HepG2 (cell line): ENCODE results near the gene GPR152. TPM values are rescaled to one million over a fixed set of nuclear protein-coding genes. Genes with fewer than 3 reads are reported as not detected.

Experiments used
- CEBPG ChIP-seq: IDR thresholded peaks from 2 replicates; pipeline ENCODE4 v1.6.1; 2016
- DR1 ChIP-seq: sonication (generic); formaldehyde crosslinking; IDR thresholded peaks from 2 replicates; pipeline ENCODE4 v1.8.0; 2021; ENCODE audit warnings: mild to moderate bottlenecking, missing genetic modification reagents, inconsistent platforms
- FOXA1 ChIP-seq, 2 experiments: fragments of 450-650 bp in 1 of 2; sonication (generic) in 1 of 2; formaldehyde crosslinking in 1 of 2; IDR thresholded peaks; 2 replicates each; pipeline versions ENCODE4 v1.4.0 to v1.6.1; 2016 to 2020; ENCODE audit warnings: missing genetic modification reagents in 1 of 2
- FOXP1 ChIP-seq, 2 experiments: fragments of 450-650 bp in 1 of 2; IDR thresholded peaks; 2 replicates each; pipeline ENCODE4 v1.6.1; 2017 to 2018; ENCODE audit warnings: antibody characterized with exemption in 1 of 2
- NRL ChIP-seq: sonication (generic); formaldehyde crosslinking; IDR thresholded peaks from 2 replicates; pipeline ENCODE4 v1.5.0; 2020; ENCODE audit warnings: missing genetic modification reagents, mild to moderate bottlenecking, moderate library complexity, borderline replicate concordance
- YEATS4 ChIP-seq: sonication (generic); formaldehyde crosslinking; IDR thresholded peaks from 2 replicates; pipeline ENCODE4 v1.4.0; 2020; ENCODE audit warnings: missing genetic modification reagents, borderline replicate concordance
- ZBTB1 ChIP-seq: sonication (generic); formaldehyde crosslinking; IDR thresholded peaks from 2 replicates; pipeline ENCODE4 v1.4.0; 2020; ENCODE audit warnings: missing genetic modification reagents, borderline replicate concordance
- ZNF431 ChIP-seq: sonication (generic); formaldehyde crosslinking; IDR thresholded peaks from 2 replicates; pipeline ENCODE4 v1.9.0; 2022; ENCODE audit warnings: missing genetic modification reagents, low read depth, mild to moderate bottlenecking, borderline replicate concordance
- ZNF446 ChIP-seq: sonication (generic); formaldehyde crosslinking; IDR thresholded peaks from 2 replicates; pipeline ENCODE4 v1.5.0; 2020; ENCODE audit warnings: mild to moderate bottlenecking, missing genetic modification reagents
- polyA plus RNA-seq, 8 experiments: library from polyadenylated mRNA; depleted of rRNA in 3 of 8; stranded (reverse) in 7 of 8; unstranded in 1 of 8; fragments of >200 nt; fragmentation: Illumina TruSeq in 4 of 8; extraction: Trizol in 4 of 8; gene quantifications; 2 replicates each; pipeline versions ENCODE4 v1.2.1 to v1.2.3, GENCODE V29; 2011 to 2016; ENCODE audit warnings: low read depth in 4 of 8, missing spikeins in 1 of 8, mixed read lengths in 1 of 8; ENCODE audit not compliant: insufficient read depth in 1 of 8
- total RNA-seq, 5 experiments: library from RNA; depleted of rRNA; stranded (reverse); fragments of >200 nt; fragmentation: Illumina TruSeq; extraction: Trizol; gene quantifications; 2 replicates each; pipeline ENCODE4 v1.2.3, GENCODE V29; 2016; ENCODE audit warnings: low read depth in 1 of 5
- TF ChIP-seq, protein P1 (sequence below): sonication (generic); formaldehyde crosslinking; IDR thresholded peaks from 2 replicates; pipeline ENCODE4 v1.5.0; 2020; ENCODE audit warnings: mild to moderate bottlenecking, missing genetic modification reagents, moderate library complexity
- TF ChIP-seq, protein P2 (sequence below): IDR thresholded peaks from 2 replicates; pipeline ENCODE4 v1.6.1; 2016; ENCODE audit warnings: low read depth, control low read depth
- TF ChIP-seq, protein P3 (sequence below): sonication (generic); formaldehyde crosslinking; IDR thresholded peaks from 2 replicates; pipeline ENCODE4 v1.5.0; 2020; ENCODE audit warnings: mild to moderate bottlenecking, missing genetic modification reagents
- TF ChIP-seq, protein P4 (sequence below): sonication (generic); formaldehyde crosslinking; IDR thresholded peaks from 2 replicates; pipeline ENCODE4 v1.5.0; 2020; ENCODE audit warnings: mild to moderate bottlenecking, missing genetic modification reagents, borderline replicate concordance

The GPR152 gene
- total and polyA plus RNA-seq, 2 of the 13 experiments (the other 11 are each of a cell fraction or from before 2014, with no cell fraction given), result not detected

DNA sequence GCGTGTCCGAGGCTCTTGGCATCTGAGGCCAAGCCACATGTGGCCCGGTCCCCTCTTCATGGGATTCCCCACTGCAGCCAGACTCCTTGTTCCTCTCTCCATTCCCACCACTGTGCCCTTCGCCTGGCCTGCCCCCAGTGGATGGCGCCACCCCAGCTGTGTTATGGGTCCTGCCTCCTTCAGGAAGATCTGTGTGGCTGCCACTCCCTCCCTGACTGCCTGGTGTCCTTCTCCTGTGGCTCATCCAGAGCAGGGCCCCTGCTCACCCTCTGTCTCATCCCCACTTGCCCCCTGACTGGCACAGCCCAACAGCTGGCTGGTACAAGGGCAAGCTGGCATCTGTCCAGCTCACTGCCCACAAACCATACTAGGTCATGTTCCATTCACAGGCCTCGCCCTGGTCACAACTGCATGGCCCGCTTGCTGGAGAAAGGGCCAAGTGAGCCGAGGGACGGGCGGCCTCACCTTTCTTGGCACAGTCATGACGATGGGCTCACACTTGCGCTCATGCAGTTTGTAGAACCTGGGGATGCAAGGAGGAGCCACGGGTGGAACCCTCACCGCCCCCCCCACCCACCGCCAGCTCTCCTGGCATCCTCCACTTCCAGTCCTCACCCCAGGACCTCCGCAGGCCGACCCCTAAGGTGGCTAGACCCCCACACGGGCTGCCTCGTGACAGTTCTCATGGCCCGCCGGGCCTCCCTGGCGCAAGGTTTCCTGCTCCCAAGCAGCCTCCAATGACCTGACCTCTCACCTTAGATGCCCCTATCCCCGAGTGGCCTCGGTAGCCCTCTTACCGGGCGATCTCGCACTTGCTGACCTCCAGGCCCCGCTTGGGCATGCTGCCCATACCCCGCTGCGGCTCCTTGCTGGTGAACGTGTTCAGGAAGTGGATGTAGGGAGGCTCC is 13.0 kb downstream of the GPR152 start (continued):
- TF ChIP-seq, protein P1, sequence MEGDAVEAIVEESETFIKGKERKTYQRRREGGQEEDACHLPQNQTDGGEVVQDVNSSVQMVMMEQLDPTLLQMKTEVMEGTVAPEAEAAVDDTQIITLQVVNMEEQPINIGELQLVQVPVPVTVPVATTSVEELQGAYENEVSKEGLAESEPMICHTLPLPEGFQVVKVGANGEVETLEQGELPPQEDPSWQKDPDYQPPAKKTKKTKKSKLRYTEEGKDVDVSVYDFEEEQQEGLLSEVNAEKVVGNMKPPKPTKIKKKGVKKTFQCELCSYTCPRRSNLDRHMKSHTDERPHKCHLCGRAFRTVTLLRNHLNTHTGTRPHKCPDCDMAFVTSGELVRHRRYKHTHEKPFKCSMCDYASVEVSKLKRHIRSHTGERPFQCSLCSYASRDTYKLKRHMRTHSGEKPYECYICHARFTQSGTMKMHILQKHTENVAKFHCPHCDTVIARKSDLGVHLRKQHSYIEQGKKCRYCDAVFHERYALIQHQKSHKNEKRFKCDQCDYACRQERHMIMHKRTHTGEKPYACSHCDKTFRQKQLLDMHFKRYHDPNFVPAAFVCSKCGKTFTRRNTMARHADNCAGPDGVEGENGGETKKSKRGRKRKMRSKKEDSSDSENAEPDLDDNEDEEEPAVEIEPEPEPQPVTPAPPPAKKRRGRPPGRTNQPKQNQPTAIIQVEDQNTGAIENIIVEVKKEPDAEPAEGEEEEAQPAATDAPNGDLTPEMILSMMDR (CRISPR knock-in tag), result peak; percentile 43
- no peak for TF ChIP-seq DR1 (CRISPR knock-in tag)
- TF ChIP-seq, protein P2, sequence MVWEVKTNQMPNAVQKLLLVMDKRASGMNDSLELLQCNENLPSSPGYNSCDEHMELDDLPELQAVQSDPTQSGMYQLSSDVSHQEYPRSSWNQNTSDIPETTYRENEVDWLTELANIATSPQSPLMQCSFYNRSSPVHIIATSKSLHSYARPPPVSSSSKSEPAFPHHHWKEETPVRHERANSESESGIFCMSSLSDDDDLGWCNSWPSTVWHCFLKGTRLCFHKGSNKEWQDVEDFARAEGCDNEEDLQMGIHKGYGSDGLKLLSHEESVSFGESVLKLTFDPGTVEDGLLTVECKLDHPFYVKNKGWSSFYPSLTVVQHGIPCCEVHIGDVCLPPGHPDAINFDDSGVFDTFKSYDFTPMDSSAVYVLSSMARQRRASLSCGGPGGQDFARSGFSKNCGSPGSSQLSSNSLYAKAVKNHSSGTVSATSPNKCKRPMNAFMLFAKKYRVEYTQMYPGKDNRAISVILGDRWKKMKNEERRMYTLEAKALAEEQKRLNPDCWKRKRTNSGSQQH, result no peak
- no peak for TF ChIP-seq ZNF446 (CRISPR knock-in tag)
- TF ChIP-seq, protein P3, sequence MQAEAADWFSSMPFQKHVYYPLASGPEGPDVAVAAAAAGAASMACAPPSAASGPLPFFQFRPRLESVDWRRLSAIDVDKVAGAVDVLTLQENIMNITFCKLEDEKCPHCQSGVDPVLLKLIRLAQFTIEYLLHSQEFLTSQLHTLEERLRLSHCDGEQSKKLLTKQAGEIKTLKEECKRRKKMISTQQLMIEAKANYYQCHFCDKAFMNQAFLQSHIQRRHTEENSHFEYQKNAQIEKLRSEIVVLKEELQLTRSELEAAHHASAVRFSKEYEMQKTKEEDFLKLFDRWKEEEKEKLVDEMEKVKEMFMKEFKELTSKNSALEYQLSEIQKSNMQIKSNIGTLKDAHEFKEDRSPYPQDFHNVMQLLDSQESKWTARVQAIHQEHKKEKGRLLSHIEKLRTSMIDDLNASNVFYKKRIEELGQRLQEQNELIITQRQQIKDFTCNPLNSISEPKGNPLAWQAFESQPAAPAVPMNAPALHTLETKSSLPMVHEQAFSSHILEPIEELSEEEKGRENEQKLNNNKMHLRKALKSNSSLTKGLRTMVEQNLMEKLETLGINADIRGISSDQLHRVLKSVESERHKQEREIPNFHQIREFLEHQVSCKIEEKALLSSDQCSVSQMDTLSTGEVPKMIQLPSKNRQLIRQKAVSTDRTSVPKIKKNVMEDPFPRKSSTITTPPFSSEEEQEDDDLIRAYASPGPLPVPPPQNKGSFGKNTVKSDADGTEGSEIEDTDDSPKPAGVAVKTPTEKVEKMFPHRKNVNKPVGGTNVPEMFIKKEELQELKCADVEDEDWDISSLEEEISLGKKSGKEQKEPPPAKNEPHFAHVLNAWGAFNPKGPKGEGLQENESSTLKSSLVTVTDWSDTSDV (CRISPR knock-in tag), result no peak
- TF ChIP-seq ZBTB1, result no peak
- TF ChIP-seq FOXA1 (IDR thresholded peaks at IDR 0.05), result no peak
- no peak for TF ChIP-seq FOXA1 (CRISPR knock-in tag; IDR thresholded peaks at IDR 0.05)
- no peak for TF ChIP-seq CEBPG (CRISPR knock-in tag)
- no peak for TF ChIP-seq ZNF431 (CRISPR knock-in tag)
- TF ChIP-seq YEATS4 (CRISPR knock-in tag), result no peak
- TF ChIP-seq NRL (CRISPR knock-in tag), result 0 out of 2 replicates have a peak, but pooled peaks have one; percentile 23
- TF ChIP-seq FOXP1 (IDR thresholded peaks at IDR 0.05), result no peak
- no peak for TF ChIP-seq FOXP1 (CRISPR knock-in tag; IDR thresholded peaks at IDR 0.05)
- TF ChIP-seq, protein P4, sequence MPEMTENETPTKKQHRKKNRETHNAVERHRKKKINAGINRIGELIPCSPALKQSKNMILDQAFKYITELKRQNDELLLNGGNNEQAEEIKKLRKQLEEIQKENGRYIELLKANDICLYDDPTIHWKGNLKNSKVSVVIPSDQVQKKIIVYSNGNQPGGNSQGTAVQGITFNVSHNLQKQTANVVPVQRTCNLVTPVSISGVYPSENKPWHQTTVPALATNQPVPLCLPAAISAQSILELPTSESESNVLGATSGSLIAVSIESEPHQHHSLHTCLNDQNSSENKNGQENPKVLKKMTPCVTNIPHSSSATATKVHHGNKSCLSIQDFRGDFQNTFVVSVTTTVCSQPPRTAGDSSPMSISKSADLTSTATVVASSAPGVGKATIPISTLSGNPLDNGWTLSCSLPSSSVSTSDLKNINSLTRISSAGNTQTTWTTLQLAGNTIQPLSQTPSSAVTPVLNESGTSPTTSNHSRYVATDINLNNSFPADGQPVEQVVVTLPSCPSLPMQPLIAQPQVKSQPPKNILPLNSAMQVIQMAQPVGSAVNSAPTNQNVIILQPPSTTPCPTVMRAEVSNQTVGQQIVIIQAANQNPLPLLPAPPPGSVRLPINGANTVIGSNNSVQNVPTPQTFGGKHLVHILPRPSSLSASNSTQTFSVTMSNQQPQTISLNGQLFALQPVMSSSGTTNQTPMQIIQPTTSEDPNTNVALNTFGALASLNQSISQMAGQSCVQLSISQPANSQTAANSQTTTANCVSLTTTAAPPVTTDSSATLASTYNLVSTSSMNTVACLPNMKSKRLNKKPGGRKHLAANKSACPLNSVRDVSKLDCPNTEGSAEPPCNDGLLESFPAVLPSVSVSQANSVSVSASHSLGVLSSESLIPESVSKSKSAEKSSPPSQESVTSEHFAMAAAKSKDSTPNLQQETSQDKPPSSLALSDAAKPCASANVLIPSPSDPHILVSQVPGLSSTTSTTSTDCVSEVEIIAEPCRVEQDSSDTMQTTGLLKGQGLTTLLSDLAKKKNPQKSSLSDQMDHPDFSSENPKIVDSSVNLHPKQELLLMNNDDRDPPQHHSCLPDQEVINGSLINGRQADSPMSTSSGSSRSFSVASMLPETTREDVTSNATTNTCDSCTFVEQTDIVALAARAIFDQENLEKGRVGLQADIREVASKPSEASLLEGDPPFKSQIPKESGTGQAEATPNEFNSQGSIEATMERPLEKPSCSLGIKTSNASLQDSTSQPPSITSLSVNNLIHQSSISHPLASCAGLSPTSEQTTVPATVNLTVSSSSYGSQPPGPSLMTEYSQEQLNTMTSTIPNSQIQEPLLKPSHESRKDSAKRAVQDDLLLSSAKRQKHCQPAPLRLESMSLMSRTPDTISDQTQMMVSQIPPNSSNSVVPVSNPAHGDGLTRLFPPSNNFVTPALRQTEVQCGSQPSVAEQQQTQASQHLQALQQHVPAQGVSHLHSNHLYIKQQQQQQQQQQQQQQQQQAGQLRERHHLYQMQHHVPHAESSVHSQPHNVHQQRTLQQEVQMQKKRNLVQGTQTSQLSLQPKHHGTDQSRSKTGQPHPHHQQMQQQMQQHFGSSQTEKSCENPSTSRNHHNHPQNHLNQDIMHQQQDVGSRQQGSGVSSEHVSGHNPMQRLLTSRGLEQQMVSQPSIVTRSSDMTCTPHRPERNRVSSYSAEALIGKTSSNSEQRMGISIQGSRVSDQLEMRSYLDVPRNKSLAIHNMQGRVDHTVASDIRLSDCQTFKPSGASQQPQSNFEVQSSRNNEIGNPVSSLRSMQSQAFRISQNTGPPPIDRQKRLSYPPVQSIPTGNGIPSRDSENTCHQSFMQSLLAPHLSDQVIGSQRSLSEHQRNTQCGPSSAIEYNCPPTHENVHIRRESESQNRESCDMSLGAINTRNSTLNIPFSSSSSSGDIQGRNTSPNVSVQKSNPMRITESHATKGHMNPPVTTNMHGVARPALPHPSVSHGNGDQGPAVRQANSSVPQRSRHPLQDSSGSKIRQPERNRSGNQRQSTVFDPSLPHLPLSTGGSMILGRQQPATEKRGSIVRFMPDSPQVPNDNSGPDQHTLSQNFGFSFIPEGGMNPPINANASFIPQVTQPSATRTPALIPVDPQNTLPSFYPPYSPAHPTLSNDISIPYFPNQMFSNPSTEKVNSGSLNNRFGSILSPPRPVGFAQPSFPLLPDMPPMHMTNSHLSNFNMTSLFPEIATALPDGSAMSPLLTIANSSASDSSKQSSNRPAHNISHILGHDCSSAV (CRISPR knock-in tag), result no peak
